Body of pancreas (tissue), 4 donors: Measurements from ENCODE around the gene ITGB4.

Source experiments
- CTCF ChIP-seq, 7 experiments: fragments of 450-650 bp in 4 of 7; fragments of 200-600 bp in 3 of 7; sonication (generic) in 3 of 7; IDR thresholded peaks; one replicate each; pipeline ENCODE4 v1.5.1; 2016 to 2019; ENCODE audit warnings: antibody characterized with exemption in 7 of 7
- POLR2A ChIP-seq, 3 donors: fragments of 450-650 bp; IDR thresholded peaks; one replicate each; pipeline ENCODE4 v1.6.1; 2016; ENCODE audit warnings: antibody characterized with exemption in 3 of 3, mild to moderate bottlenecking in 2 of 3

GRCh38 chr17:75707079-75707571 is 14.1 kb upstream of the ITGB4 start:
- no peak for TF ChIP-seq CTCF (IDR thresholded peaks at IDR 0.05)
- TF ChIP-seq POLR2A (IDR thresholded peaks at IDR 0.05), result no peak
